Fibroblast of skin of right quadriceps (primary cell): Measurements from ENCODE around the gene SIGLEC6.
A peak's percentile ranks its signal among the peaks of the same experiment; 100 is the strongest.

Experiments used
- DNase-seq: peaks from one replicate; pipeline ENCODE4 v3.0.0-alpha.2; 2013

The SIGLEC6 gene

DNA sequence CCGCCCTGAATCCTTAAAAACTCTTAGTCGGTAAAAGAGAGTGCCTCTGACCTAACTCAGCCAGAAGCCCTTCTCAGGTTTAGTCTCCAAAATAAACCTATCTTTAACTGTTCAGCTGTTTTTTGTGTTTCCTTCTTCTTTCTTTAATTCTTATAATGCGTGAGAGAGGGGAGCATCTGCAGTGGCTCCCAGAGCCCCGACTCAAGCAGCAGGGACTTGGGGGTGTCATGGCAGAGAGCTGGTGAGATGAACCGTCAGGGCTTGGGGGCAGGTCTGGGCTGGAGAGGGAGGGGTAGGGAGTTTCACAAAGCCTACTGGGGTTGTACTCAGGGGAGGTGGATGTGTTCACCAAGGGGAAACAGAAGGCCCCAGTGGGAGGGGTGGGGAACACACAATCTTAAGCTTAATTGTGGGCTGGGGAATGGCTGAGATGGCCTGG lies 16.8 kb upstream of the SIGLEC6 start:
- DNase-seq = no peak

DNA sequence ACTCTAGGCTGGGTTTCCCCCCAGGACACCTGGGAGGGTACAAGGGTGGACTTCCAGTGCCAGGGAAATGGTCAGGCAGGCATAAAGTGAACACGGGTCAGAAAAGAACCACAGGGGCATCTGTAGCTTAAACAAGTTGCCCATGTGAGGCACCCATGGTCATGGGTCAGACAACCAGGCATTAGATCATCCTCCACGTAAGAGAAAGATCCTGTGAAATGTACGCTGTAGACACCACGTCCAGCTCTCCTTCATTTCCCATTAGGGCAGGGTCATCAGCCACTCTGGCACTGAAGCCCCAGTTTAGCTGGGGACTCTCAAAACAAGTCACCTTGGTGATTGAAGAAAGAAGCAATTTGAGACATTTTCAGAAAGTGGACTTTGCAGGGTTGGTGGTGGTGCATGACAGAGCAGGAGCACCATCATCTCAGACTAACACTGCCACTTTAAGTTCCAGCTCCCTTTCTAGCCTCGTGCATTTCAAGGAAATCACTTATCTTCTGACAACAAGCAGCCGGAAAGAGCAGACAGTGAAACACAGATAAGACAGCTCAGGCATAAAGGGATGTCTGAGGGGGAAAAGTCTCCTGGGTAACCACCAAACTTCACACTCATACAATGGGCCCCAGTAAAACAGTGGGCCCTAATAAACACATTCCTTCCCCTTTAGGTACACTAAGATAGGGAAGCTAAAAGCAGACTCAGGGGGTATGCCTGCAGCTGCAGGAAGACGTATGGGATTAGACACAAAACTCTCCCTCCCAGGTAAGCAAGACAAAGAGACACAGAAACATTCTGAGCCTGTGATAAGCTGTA lies 16.1 kb upstream of the SIGLEC6 start:
- no peak for DNase-seq

DNA sequence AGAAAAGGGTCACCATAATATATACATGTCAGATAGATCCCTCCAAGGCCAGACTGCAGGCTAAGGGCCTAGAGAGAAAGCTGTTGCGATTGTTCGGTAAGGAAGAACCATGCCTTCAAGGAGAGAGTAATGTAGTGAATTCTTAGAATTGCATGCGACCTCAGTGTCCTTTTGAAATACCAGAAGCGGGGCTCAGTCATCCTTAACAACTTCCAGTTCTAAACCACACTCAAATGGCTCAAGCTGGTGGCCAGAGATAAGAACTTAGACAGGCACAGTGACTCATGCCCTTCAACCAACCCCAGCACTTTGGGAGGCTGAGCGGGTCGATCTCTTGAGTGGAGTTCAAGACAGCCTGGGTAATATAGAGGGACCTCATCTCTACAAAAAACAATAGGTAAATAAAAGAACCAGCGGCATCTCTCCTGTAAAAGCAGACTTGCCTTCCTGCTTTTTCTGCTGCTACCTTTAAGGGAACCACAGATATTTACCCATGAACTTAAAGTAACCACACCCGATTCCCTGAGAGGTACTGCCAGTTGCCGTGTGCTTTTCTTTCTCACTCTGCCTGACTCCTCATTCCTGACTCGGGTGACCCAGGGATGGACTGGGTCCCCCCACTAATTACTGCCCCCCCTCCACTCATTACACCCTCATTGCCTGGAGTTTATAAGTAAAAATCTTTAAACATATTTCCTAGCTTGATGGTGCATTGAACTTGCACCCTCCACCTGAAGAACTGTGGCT lies 15.4 kb upstream of the SIGLEC6 start:
- DNase-seq = no peak

DNA sequence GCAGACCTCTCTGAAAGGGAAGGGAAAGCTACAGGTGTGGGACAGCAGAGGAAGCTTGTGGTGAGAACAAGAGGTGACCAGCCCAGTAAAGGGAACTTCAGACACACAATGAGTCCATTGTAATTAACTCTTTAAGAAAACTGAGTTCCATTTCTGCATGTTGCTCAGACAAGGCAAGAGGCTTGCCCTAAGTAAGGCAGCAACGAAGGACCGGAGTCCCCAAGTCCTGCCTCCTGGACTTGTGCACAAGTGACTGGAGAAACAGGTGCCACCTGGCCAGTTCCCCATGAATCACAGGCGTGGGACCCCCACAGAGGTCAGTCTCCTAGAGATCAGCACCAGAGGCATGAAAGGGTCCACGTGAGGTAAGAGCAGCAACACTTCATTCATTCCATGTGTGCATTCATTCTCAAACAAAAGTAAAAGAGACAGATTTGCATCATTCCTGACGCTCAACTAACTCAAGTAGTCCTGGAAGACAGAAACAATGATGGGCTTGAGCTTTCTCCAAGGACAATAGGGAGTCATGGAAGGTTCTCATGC lies 14.7 kb upstream of the SIGLEC6 start:
- no peak for DNase-seq

DNA sequence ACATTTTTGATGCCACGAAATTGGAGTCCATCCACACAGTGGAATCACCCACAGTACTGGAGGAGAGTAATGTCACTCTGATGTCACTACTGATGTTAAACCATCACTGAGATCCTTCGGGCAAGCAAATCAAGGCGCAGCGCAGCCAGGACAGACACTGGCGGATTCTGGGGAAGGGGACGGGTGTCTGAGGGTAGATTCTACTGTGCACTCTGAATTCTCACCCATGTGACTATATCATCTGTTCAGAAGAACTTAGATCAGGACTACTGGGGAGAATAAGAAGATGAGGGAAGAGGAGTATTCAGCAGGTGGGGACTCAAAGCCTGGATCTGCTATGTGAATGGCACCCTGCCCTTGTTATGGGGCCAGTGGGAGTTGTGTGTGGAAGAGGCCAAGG lies 12.6 kb upstream of the SIGLEC6 start:
- no peak for DNase-seq

DNA sequence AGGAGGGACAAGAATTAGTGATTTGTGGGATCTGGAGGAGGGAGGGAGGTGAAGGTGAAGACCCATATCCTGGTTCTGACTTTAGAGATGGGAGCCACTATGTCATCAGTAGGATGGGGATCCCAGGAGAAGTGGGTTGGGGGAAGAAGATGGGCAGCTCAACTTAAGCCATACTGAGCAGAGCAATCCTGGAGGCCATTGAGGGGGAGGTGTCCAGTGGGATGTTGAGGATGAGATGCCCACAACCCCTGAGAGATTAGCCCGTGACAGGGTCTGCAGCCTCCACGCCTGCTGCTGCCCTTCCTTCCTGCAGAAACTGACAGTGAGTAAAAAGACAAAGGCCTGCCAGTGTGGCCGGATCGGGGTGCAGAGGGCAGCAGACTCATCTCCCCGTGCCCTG lies 11.2 kb upstream of the SIGLEC6 start:
- no peak for DNase-seq

DNA sequence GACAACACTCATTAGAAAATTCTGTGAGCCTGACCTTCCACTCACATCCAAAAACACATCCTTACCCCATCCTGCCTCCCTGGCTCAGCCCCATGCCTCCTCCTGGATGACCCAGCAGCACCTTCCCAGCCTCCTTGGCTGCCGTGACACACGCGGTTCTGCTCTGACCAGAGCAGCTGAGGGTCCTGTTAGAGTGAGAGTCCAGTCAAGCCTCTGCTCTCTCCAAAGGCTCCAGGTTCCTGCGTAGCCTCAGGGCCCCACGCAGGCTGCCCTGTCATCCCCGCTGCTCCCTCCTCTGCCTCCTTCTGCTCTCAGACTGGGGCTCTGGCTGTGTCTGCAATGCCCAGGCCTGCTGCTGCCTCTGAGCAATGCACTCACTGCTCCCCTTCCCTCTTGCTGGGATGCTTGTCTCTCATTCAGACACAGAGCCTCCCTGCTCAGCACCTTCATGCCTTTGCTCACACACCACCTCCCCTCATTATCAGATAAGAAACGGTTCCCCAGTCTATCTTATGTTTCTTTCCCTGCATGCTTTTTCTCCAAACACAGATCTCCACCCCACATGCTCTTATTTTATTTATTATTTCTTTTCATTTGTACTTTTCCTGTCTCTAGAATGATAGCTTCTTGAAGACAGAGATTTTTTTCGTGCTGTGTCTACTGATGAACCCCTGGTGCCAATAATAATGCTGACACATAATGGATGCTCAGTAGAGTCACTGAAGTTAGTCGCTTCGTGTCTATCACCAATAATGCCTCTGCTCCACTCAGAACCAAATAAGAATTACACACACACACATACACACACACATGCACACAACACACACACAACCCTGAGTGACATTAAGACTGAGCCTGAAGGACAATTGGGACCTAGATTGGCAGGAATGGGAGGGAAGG lies 10.2 kb upstream of the SIGLEC6 start:
- no peak for DNase-seq

DNA sequence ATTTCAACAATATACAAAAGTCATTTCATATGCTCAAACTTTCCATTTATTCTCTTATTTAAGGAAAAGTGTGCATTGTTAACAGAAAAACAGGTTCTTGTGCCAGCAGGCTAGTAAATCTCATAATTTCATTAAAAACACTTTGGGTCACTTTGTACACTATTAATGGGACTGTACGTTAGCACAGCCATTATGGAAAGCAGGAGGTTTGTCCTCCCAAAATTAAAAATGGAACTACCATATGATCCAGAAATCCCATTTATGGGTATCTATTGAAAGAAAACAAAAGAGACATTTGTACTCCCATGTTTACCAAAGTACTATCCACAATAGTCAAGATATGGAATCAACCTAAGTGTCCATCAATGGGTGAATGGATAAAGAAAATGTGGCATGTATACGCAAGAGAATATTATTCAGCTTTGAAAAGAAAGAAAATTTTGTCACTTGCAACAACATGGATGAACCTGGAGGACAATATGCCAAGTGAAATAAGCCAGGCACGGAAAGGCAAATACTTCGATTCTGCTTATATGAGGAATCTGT lies 8.4 kb upstream of the SIGLEC6 start:
- no peak for DNase-seq

DNA sequence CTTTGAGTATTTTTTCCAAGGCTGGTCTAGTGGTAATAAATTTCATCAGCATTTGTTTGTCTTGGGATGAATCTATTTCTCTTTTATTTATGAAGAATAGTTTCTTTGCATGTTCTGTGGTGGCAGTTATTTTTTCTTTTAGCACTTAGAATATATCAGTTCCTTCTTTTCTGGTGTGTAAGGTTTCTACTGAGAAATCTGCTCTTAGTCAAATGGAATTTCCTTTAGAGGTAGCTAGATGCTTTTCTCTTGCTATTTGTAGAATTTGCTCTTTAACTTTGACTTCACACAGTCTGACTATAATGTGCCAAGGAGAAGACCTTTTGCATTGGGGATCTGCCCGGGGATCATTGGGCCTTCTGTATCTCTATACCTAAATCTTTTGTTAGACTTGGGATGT lies 4.1 kb upstream of the SIGLEC6 start:
- DNase-seq = no peak

DNA sequence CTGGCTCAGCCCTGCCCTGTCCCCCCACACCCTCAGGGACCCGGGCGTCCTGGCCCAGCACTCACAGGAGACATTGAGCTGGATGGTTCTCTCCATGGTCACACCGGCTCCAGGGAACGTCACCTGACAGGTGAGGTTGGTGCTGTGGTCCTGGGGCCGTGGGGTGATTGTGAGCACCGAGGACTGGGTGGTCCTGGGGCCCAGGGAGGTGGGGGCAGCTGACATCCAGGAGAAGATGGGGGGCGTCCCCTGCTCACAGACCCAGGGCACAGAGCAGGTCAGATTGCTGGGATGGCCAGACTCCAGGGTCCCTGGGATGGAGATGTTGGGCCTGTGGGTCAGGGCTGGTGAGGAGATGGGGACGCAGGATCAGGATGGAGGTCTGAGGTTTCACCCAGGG lies 854 bp downstream of the SIGLEC6 start:
- no peak for DNase-seq

DNA sequence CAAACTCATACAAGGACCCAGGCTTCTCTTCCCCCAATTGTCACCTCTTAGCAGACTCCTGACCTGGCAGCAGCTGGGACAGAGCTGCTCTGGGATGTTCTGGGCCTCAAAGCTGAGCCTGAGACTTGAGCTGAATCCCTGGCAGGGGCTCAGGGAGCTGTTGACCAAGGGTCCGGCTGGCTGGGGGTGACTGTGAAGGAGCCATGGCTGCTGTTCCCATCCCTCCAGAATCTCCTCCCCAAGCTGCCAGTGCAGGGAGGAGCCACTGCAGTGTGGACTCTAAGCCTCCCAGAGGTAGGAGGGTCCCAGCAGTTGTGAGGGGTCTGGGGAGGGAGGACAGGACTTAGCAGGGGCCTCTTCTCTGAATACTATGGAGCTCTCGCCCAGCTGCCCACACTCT lies 2.2 kb downstream of the SIGLEC6 start:
- DNase-seq = no peak

DNA sequence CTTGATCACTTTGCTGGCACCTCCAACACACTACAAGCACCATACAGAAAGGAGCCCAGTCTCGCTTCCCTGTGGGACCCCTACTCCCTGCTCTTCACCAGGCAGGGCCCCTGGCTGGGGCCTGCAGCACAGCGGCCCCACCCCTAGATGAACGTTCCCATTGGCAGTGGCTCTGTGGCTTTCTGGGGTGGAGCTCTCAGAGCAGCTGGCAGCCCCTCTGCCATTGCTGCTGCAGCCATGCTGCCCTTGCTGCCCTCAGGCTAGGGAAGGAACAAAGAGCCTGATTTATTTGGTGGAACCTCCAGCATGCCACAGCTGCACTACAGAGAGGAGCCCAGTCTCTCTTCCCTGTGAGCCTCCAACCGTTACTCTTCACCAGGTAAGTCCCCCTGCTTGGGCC lies 5.8 kb downstream of the SIGLEC6 start:
- DNase-seq = no peak

DNA sequence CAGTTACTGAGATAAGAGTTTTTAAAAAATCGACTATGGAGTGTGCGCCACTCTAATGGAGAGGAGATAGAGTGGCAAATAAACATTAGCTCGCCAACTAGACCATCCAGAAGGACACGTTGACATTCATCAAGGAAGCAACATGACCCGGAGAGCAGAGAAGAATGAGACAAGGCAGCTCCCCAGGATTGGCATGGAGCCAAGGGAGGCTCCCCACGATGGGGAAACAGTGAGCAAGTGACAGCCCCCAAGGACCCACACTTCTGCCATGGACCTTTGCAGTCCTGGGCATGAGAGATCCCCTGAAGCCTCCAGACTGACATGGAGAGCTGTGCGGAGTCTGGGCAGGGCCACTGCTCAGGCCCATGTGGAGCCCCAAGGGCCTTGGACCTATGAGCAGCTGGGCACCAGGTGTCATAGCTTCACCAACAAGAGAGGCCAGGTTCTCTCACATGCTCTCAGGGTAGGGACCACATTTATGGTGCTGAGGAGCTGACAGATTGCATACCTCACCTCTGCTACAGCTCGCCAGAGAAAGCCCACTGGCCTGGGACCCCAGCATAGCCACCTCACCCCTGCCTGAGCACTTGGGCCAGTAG lies 6.7 kb downstream of the SIGLEC6 start:
- DNase-seq = no peak

DNA sequence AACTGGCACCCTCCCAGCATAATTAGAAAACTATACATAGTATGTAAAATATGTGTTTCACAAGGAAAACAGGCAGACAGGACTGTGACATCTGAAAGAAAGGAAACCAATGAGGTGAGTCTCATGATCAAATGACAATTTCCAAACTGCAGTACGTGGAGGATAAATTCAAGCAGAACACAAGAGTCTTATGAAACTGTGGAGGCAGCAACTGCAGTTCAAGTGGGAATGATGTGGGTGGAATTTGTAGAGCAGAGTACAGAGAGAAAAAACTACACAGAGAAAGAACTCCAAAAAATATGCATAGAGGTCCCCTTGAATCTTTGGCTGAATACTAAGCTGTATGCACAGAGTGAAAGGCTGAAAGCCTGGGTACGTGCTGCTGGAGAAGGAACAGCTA lies 9.7 kb downstream of the SIGLEC6 start:
- no peak for DNase-seq

DNA sequence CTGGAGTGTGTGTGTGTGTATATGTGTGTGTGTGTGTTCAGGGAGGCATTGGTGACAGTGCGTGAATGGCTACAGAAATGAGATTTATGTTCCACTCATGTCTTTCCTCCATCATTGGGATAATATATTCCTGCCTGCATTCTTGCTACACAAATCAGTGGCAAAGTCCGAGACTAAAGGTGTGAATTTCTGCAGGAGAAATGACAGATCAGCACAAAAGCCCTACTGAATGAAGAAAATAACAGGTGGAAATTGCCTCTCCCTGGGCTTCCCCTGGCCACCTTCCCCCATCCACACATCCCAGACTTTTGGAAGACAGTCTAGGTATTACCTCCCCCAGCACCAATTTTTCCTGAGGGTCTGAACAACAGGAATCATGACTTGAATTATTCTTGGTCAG lies 10.1 kb downstream of the SIGLEC6 start:
- DNase-seq = no peak

DNA sequence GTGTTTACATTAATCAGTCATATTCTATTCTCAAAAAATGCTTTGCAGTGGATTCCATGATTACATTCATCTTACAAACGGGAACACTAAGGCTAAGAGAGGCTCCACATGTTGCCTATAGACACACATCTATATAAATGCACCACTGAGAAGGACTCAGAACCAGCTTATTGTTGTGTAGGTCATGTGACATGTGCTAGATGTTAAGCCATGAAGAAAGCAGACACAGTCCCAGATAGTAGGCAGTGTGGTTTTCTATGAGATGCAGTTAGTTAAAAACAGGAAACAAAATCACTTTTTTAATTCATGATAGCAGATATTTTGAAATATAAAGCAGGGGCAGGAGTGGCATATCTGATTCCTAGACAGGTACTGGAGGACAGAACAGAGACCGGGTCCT lies 10.7 kb downstream of the SIGLEC6 start:
- no peak for DNase-seq

DNA sequence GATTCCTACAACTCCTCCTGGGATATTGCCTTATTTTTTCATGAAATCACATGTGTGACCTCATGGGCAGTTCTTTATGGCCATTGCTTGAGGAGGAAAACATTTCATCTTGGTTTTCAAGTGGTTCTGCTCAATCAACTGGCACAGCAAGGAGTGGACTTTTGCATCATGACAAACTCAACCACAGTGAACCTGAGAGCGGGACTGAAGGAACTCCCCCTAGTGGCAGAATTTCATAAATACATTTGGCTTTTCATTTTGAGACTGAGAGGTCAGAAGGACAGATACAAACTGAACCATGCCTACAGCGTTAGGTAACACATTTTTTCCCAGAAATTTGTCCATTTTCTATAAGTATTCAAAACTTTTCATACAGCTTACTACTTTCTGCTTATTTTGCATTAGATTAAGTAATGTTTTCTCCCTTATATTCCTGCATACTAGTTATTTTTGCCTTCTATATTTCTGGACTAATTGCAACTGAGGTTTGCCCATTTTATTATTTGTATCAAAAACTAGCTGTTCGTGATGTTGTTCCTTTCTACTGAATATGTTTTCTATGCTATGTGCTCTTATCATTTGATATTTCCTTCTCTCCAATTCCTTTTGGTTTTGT lies 16.5 kb downstream of the SIGLEC6 start:
- DNase-seq = peak; percentile 27

DNA sequence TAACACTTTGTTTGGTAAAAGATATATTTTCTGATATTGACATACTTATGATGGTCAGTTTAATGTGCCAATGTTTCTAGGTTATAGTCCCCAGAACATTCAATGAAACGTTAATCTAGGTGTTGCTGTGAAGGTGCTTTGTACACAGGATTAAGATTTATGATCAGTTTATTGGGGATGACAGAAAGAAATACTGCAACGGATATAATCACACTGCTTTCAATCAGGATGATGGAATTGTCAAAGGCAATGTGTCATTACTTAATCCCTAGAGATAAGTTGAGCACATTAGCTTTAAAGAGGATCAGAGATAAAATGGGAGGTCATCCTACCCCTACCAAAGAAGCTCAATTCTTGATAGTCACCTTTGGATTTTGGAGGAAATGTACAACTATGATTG lies 17.5 kb downstream of the SIGLEC6 start:
- DNase-seq = no peak

DNA sequence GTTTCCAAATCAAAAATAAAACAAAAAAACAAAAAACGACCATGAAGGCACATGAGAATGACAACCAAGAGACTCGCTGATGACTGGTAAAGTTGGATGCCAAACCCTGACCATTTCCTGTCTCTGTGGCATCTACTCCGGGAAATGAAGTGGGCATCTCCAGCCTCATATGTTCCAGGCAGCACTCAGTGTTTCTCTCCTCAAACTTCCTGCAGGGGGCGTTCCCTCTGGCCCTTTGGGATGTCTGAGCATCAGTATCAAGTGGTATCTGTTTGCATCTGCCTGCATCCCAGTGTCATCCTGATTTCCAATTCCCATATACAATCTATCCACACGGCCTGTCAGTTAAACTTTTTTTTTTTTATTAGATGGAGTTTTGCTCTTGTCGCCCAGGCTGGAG lies 20.1 kb downstream of the SIGLEC6 start:
- no peak for DNase-seq

DNA sequence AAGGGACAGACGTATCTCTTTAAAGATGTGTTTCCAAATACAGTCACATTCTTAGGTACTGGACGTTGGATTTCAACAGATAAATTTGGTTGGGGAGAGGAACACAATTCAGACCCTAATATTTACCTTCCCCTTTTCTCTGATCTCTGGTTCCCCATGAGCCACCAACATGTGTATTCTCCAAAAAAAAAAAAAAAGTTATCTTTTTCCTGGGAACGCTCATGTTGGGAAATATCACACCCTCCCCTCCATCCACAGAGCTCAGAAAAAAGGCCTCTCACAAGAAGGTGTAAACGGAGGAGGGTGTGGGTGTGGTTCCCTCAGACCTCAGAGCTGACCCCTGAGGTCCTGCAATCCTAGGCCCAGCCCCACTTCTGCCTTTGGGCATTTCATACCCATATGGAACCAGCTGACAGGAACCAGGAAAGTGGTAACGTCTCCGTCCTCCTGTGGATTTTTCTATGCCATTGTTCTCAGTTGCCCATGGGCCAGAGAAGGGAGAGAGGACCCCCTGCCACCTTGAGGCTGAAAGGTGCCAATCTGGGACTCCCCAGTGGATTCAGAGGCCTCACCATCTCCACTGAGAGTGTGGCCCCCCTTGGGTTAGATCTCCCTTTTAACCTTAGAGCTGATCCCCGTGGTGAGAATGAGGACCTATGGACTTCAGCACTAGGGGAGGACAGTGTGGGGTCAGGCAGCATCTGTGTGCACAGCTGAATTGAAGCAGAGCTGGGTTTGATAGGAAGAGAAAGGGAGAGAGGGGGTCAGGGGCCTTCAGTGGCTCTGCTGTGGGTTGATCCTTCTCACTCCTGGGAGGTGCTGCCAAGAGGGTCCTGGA lies 21.4 kb downstream of the SIGLEC6 start:
- DNase-seq = no peak
